Measurements from ENCODE around the gene TTLL3. TPM values are rescaled to one million over a fixed set of nuclear protein-coding genes. Genes with fewer than 3 reads are reported as not detected.

TTLL3 gene
- total and polyA plus RNA-seq, 2 of the 13 experiments (the other 11 are each of a cell fraction or from before 2014, with no cell fraction given) = 9.5 to 51.2 TPM

- no peak for TF ChIP-seq FUBP1 (CRISPR knock-in tag; IDR thresholded peaks at IDR 0.05; ENCODE audit: borderline replicate concordance)
- no peak for TF ChIP-seq NFKBIZ (CRISPR knock-in tag; IDR thresholded peaks at IDR 0.05)
- TF ChIP-seq ZNF75D (CRISPR knock-in tag; IDR thresholded peaks at IDR 0.05; ENCODE audit: borderline replicate concordance) = no peak
- no peak for TF ChIP-seq PHF5A (CRISPR knock-in tag; IDR thresholded peaks at IDR 0.05; ENCODE audit: low read depth, unreplicated experiment)
- TF ChIP-seq CREB3 (CRISPR knock-in tag; IDR thresholded peaks at IDR 0.05) = no peak
- no peak for TF ChIP-seq ATF1 (CRISPR knock-in tag; IDR thresholded peaks at IDR 0.05)
- TF ChIP-seq XRCC5 (optimal IDR thresholded peaks at IDR 0.05; ENCODE audit: low read length) = peak; percentile 47
- no peak for TF ChIP-seq ZNF713 (CRISPR knock-in tag; IDR thresholded peaks at IDR 0.05)
- TF ChIP-seq STAT6 (CRISPR knock-in tag; IDR thresholded peaks at IDR 0.05; ENCODE audit: borderline replicate concordance) = no peak
- no peak for TF ChIP-seq ZNF598 (CRISPR knock-in tag; IDR thresholded peaks at IDR 0.05; ENCODE audit: borderline replicate concordance)
- no peak for TF ChIP-seq PAWR (CRISPR knock-in tag; IDR thresholded peaks at IDR 0.05; ENCODE audit: borderline replicate concordance)
- 0 out of 2 replicates have a peak, but pooled peaks have one; percentile 13 for TF ChIP-seq MIXL1 (CRISPR knock-in tag; IDR thresholded peaks at IDR 0.05)
- no peak for TF ChIP-seq ZNF747 (CRISPR knock-in tag; IDR thresholded peaks at IDR 0.05; ENCODE audit: borderline replicate concordance)
- TF ChIP-seq PRDM4 (CRISPR knock-in tag; IDR thresholded peaks at IDR 0.05; ENCODE audit: borderline replicate concordance) = no peak
- no peak for TF ChIP-seq KLF12 (CRISPR knock-in tag; IDR thresholded peaks at IDR 0.05; ENCODE audit: borderline replicate concordance)
- no peak for TF ChIP-seq ZNF18 (CRISPR knock-in tag; IDR thresholded peaks at IDR 0.05; ENCODE audit: insufficient replicate concordance)
- peak; percentile 25; the same call in 1 of the 2 replicates for TF ChIP-seq CAMTA2 (CRISPR knock-in tag; IDR thresholded peaks at IDR 0.05; ENCODE audit: borderline replicate concordance)
Measured at GRCh38 chr3:9769426-9770275, 40.4 kb upstream of the TTLL3 start, which contains the start of gene CAMK1 (continued).

Measured in HepG2 (cell line).